HepG2 (cell line): ENCODE measurements around the gene TIA1. TPM values are rescaled to one million over a fixed set of nuclear protein-coding genes. Genes with fewer than 3 reads are reported as not detected.

Experiments
- ATAC-seq: fragments of 200-7000 bp; cut with Tn5 transposase; 3 replicates; pipeline ENCODE4 v1.9.1; 2020; ENCODE audit warnings: mild to moderate bottlenecking, moderate library complexity
- BruUV-seq: library from RNA; stranded (reverse); fragments of 400-500 nt; replicated peaks from 2 replicates; lab custom pipeline; 2021; lab: Mats Ljungman, UMichigan
- CTCF ChIA-PET: fragments of 300-600 bp; formaldehyde crosslinking; extraction: SDS; loops from one replicate; lab custom pipeline; 2021; ENCODE audit warnings: low total read pairs, inconsistent platforms, low intra/inter-chr PET ratio; lab: Yijun Ruan, JAX
- POLR2A ChIA-PET: fragments of 350-600 bp; sonication (Branson Sonifier 250); formaldehyde crosslinking; loops from one replicate; lab custom pipeline; 2020; ENCODE audit warnings: antibody characterized with exemption, inconsistent platforms; lab: Yijun Ruan, JAX
- DNase-seq: peaks from one replicate; pipeline ENCODE4 v3.0.0-alpha.2; 2015; ENCODE audit warnings: low spot score
- FAIRE-seq: peaks from 3 replicates; lab custom pipeline; 2011; peaks lifted over from hg19 to GRCh38; lab: Jason Lieb, UNC
- H2AFZ ChIP-seq: one replicate; pipeline ENCODE4 v1.6.1; 2011; ENCODE audit warnings: low read length, inconsistent platforms
- H3K27ac ChIP-seq: fragments of 300-600 bp; 3 replicates; pipeline ENCODE4 v1.8.0; 2011; ENCODE audit warnings: mixed run types, mild to moderate bottlenecking, mixed read lengths, low read length, inconsistent platforms; ENCODE audit not compliant: insufficient read depth; ENCODE audit errors: extremely low read length
- H3K27me3 ChIP-seq, 2 experiments: fragments of 200-600 bp in 1 of 2; 2 replicates in 1 of 2; 3 replicates in 1 of 2; pipeline versions ENCODE4 v1.6.0 to v1.8.0; 2011; ENCODE audit warnings: low read length in 2 of 2, mild to moderate bottlenecking in 2 of 2, moderate library complexity in 2 of 2, inconsistent platforms in 1 of 2; ENCODE audit not compliant: insufficient read depth in 2 of 2, control insufficient read depth in 1 of 2
- H3K36me3 ChIP-seq, 2 experiments: fragments of 200-600 bp in 1 of 2; replicated peaks in 1 of 2; 2 replicates in 1 of 2; 3 replicates in 1 of 2; pipeline versions ENCODE4 v1.5.1 to v1.8.0; 2011; ENCODE audit warnings: low read length in 2 of 2, inconsistent platforms in 1 of 2; ENCODE audit not compliant: insufficient read depth in 2 of 2, control insufficient read depth in 1 of 2
- H3K4me1 ChIP-seq: 2 replicates; pipeline ENCODE4 v1.5.1; 2012; ENCODE audit warnings: low read length, inconsistent platforms; ENCODE audit not compliant: insufficient read depth
- H3K4me2 ChIP-seq: 2 replicates; pipeline ENCODE4 v1.6.0; 2011; ENCODE audit warnings: low read depth, low read length, inconsistent platforms
- H3K4me3 ChIP-seq, 3 experiments: fragments of 200-600 bp in 1 of 3; sonication (generic), shearing (Covaris generic) in 1 of 3; replicated peaks in 1 of 3; 2 replicates each; pipeline ENCODE4 v1.5.1; 2011 to 2016; ENCODE audit warnings: low read length in 3 of 3, inconsistent platforms in 2 of 3, low read depth in 2 of 3, mild to moderate bottlenecking in 2 of 3, control low read depth in 1 of 3, mixed read lengths in 1 of 3; ENCODE audit not compliant: insufficient read depth in 1 of 3
- H3K79me2 ChIP-seq: one replicate; pipeline ENCODE4 v1.6.1; 2011; ENCODE audit warnings: low read length, inconsistent platforms; ENCODE audit not compliant: insufficient read depth
- H3K9ac ChIP-seq: 2 replicates; pipeline ENCODE4 v1.6.0; 2011; ENCODE audit warnings: mild to moderate bottlenecking, low read depth, low read length, inconsistent platforms; ENCODE audit not compliant: insufficient read depth
- H3K9me3 ChIP-seq: 2 replicates; pipeline ENCODE4 v1.5.1; 2012; ENCODE audit warnings: mild to moderate bottlenecking, low read length
- H4K20me1 ChIP-seq: 2 replicates; pipeline ENCODE4 v1.6.0; 2011; ENCODE audit warnings: inconsistent platforms, mild to moderate bottlenecking, low read length, moderate library complexity; ENCODE audit not compliant: insufficient read depth
- AKAP8 ChIP-seq: sonication (generic); formaldehyde crosslinking; IDR thresholded peaks from 2 replicates; pipeline ENCODE4 v1.5.1; 2020; ENCODE audit warnings: mild to moderate bottlenecking, missing genetic modification reagents
- SATB2 ChIP-seq: sonication (generic); formaldehyde crosslinking; IDR thresholded peaks from 2 replicates; pipeline ENCODE4 v1.5.0; 2020; ENCODE audit warnings: missing genetic modification reagents
- ZMYM2 ChIP-seq: sonication (generic); formaldehyde crosslinking; IDR thresholded peaks from 2 replicates; pipeline ENCODE4 v1.8.0; 2022; ENCODE audit warnings: mild to moderate bottlenecking, missing genetic modification reagents
- ZNF615 ChIP-seq: sonication (generic); formaldehyde crosslinking; IDR thresholded peaks from 2 replicates; pipeline ENCODE4 v1.5.0; 2020; ENCODE audit warnings: mild to moderate bottlenecking, missing genetic modification reagents, borderline replicate concordance
- WGBS: methylation state at CpG from one replicate; pipeline ENCODE4 v1.1.6; 2017; ENCODE audit warnings: low lambda C conversion rate; 5-methylcytosine and 5-hydroxymethylcytosine counted together
- in situ Hi-C: cut with HindIII; loops from 2 replicates; pipeline ENCODE4 v1.10.0; 2017; ENCODE audit warnings: low pct_unique_long_range_greater_than_20kb; ENCODE audit not compliant: extremely low pct_ligation_motif_present
- intact Hi-C: fragments of 100-400 bp; cut with micrococcal nuclease; formaldehyde crosslinking; loops from one replicate; pipeline ENCODE4 v1.10.0; 2022; ENCODE audit not compliant: unreplicated experiment
- polyA plus RNA-seq, 8 experiments: library from polyadenylated mRNA; depleted of rRNA in 3 of 8; stranded (reverse) in 7 of 8; unstranded in 1 of 8; fragments of >200 nt; fragmentation: Illumina TruSeq in 4 of 8; extraction: Trizol in 4 of 8; gene quantifications; 2 replicates each; pipeline versions ENCODE4 v1.2.1 to v1.2.3, GENCODE V29; 2011 to 2016; ENCODE audit warnings: low read depth in 4 of 8, missing spikeins in 1 of 8, mixed read lengths in 1 of 8; ENCODE audit not compliant: insufficient read depth in 1 of 8
- total RNA-seq, 5 experiments: library from RNA; depleted of rRNA; stranded (reverse); fragments of >200 nt; fragmentation: Illumina TruSeq; extraction: Trizol; gene quantifications; 2 replicates each; pipeline ENCODE4 v1.2.3, GENCODE V29; 2016; ENCODE audit warnings: low read depth in 1 of 5
- TF ChIP-seq, protein P1 (sequence below), 2 experiments: sonication (generic) in 1 of 2; formaldehyde crosslinking in 1 of 2; IDR thresholded peaks; 2 replicates each; pipeline versions ENCODE4 v1.6.1 to v1.9.0; 2014 to 2022; ENCODE audit warnings: antibody characterized with exemption in 1 of 2, borderline replicate concordance in 1 of 2, inconsistent platforms in 1 of 2, low read depth in 1 of 2, missing genetic modification reagents in 1 of 2
- TF ChIP-seq, protein P2 (sequence below): IDR thresholded peaks from 2 replicates; pipeline ENCODE4 v1.6.1; 2016; ENCODE audit warnings: control low read depth

Gene TIA1
- total and polyA plus RNA-seq, 2 of the 13 experiments (the other 11 are each of a cell fraction or from before 2014, with no cell fraction given), result 209 to 319 TPM

DNA sequence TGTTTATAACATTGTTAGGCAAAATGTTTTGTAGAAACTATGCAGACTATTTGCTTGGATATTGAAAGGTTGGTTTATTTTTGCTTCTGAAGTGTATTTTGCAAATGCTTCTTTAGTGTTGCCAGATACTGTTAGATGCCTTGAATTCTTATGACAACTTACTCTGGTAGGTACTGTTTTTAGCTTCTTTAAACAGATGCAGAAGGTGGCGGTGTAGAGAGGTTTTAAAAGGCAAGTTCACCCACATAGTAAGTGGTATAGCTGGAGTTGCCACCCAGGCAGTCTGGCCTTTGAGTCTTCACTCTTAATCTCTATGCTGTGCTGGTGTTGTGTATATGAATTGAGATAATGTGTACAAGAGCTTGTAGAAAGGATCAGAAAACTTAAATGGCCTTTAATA lies 13.1 kb upstream of the TIA1 start (continued):
- TF ChIP-seq, protein P1, sequence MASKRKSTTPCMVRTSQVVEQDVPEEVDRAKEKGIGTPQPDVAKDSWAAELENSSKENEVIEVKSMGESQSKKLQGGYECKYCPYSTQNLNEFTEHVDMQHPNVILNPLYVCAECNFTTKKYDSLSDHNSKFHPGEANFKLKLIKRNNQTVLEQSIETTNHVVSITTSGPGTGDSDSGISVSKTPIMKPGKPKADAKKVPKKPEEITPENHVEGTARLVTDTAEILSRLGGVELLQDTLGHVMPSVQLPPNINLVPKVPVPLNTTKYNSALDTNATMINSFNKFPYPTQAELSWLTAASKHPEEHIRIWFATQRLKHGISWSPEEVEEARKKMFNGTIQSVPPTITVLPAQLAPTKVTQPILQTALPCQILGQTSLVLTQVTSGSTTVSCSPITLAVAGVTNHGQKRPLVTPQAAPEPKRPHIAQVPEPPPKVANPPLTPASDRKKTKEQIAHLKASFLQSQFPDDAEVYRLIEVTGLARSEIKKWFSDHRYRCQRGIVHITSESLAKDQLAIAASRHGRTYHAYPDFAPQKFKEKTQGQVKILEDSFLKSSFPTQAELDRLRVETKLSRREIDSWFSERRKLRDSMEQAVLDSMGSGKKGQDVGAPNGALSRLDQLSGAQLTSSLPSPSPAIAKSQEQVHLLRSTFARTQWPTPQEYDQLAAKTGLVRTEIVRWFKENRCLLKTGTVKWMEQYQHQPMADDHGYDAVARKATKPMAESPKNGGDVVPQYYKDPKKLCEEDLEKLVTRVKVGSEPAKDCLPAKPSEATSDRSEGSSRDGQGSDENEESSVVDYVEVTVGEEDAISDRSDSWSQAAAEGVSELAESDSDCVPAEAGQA (IDR thresholded peaks at IDR 0.05; ENCODE audit: low read depth), result no peak
- TF ChIP-seq, protein P1 (CRISPR knock-in tag; IDR thresholded peaks at IDR 0.05; ENCODE audit: borderline replicate concordance), result no peak

DNA sequence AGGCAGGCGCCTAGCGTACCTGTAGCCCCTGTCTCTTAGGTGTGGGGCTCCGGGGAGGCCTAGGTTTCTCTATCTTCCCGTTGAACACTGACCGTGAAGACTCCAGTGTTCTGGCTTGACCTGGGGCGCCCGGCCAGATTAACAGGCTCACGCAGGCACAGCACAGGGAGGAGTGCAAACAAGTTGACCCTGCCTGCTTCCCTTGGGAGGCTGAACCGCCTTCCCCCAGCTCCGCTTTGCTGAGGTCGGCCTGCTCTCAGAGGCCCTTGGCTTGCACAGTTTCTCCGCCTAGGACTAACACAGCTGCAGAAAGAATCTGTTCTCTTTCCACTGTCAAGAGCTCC lies 10.1 kb upstream of the TIA1 start:
- Histone ChIP-seq H3K27me3 (no peaks in the 10 kb centered on the region; a peak in 1 of 5 replicates), H3K4me3 (peak overlapping the region; percentile 83 to 90 (median 83)), H3K9me3 (no peaks in the 10 kb centered on the region), H3K9ac (peak overlapping the region; percentile 78), H4K20me1 (no peaks in the 10 kb centered on the region), H3K4me2 (peak overlapping the region; percentile 93), H3K36me3 (peaks cover 5 to 29% of the 10 kb centered on the region in 2 experiments; a peak in 4 of 5 replicates), H3K27ac (peak overlapping the region; percentile 82), H2AFZ (no peak overlapping the region), H3K79me2 (peaks cover 38% of the 10 kb centered on the region), H3K4me1 (peaks cover 44% of the 10 kb centered on the region)
- 7% methylated on average over 6 of the region's 12 CpGs for WGBS
- FAIRE-seq (no peak), DNase-seq (peak; percentile 41), ATAC-seq (peak; percentile 70)
- BruUV-seq, result no TSS peak
- ChIA-PET CTCF (no interaction called here), POLR2A (interaction anchor here (1.0 to 4.5 kb wide), 20 partner anchors 10 to 344 kb away, joined by 3 to 95 read pairs (median 7); partner anchors contain the start of genes C2orf42, MXD1, SNRPG and TIA1)
- in situ Hi-C loops, result no loop called here
- intact Hi-C loops, result no loop called here
- no peak for TF ChIP-seq ZNF615 (CRISPR knock-in tag)
- no peak for TF ChIP-seq SATB2
- TF ChIP-seq, protein P2, sequence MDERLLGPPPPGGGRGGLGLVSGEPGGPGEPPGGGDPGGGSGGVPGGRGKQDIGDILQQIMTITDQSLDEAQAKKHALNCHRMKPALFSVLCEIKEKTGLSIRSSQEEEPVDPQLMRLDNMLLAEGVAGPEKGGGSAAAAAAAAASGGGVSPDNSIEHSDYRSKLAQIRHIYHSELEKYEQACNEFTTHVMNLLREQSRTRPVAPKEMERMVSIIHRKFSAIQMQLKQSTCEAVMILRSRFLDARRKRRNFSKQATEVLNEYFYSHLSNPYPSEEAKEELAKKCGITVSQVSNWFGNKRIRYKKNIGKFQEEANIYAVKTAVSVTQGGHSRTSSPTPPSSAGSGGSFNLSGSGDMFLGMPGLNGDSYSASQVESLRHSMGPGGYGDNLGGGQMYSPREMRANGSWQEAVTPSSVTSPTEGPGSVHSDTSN (CRISPR knock-in tag), result no peak
- no peak for TF ChIP-seq AKAP8 (CRISPR knock-in tag)
- TF ChIP-seq ZMYM2 (CRISPR knock-in tag), result 0 out of 2 replicates have a peak, but pooled peaks have one; percentile 21
